Smooth muscle cell of trachea (primary cell): ENCODE measurements around the gene SEMA3E. TPM values are rescaled to one million over a fixed set of nuclear protein-coding genes. Genes with fewer than 3 reads are reported as not detected.

Experiments used
- total RNA-seq: library from RNA; depleted of rRNA; stranded (reverse); fragments of >200 nt; gene quantifications from 2 replicates; pipeline ENCODE4 v1.2.1, GENCODE V29; 2014

The SEMA3E gene
- 2.2 and 6.8 TPM in 2 replicates for total RNA-seq

GRCh38 chr7:83648464-83649241, at the start of gene SEMA3E:
TSS of gene SEMA3E (minus strand) at chr7:83649139.

